Stimulated activated CD4-positive, alpha-beta T cell treated with anti-CD3 and anti-CD28 coated beads, Interleukin-4, amount 100 ng/mL, for 48 hours (primary cell): ENCODE data around the gene TPRA1.

Experiments used
- DNase-seq, 2 donors: peaks; one replicate each; pipeline ENCODE4 v3.0.0-alpha.2; 2020; ENCODE audit warnings: low read depth in 2 of 2

The TPRA1 gene

GRCh38 chr3:127560051-127560787, 30.3 kb downstream of the TPRA1 start:
- DNase-seq = no peak

- DNase-seq = no peak
Measured at GRCh38 chr3:127556565-127556964, 34.0 kb downstream of the TPRA1 start.

GRCh38 chr3:127555108-127555507, 35.4 kb downstream of the TPRA1 start:
- DNase-seq = no peak

GRCh38 chr3:127552038-127552437, 38.5 kb downstream of the TPRA1 start:
- no peak for DNase-seq

- DNase-seq = no peak
Measured at GRCh38 chr3:127551178-127551577, 39.4 kb downstream of the TPRA1 start.

- DNase-seq = no peak
Measured at GRCh38 chr3:127550468-127551157, 39.9 kb downstream of the TPRA1 start.

GRCh38 chr3:127549826-127550467, 40.6 kb downstream of the TPRA1 start:
- DNase-seq = no peak

- peak; percentile 78 for DNase-seq
Measured at GRCh38 chr3:127547761-127548605, 42.5 kb downstream of the TPRA1 start.

- no peak for DNase-seq
Measured at GRCh38 chr3:127546970-127547733, 43.4 kb downstream of the TPRA1 start.

GRCh38 chr3:127546554-127546953, 44.0 kb downstream of the TPRA1 start:
- DNase-seq = no peak

GRCh38 chr3:127545711-127546457, 44.6 kb downstream of the TPRA1 start:
- no peak for DNase-seq

- DNase-seq = no peak
Measured at GRCh38 chr3:127545216-127545615, 45.3 kb downstream of the TPRA1 start.

- DNase-seq = no peak
Measured at GRCh38 chr3:127544803-127545201, 45.7 kb downstream of the TPRA1 start.

GRCh38 chr3:127544192-127544802, 46.2 kb downstream of the TPRA1 start:
- peak; percentile 52 to 69 for DNase-seq

GRCh38 chr3:127543441-127543840, 47.1 kb downstream of the TPRA1 start:
- DNase-seq = no peak

- DNase-seq = no peak
Measured at GRCh38 chr3:127542441-127542952, 48.0 kb downstream of the TPRA1 start.

- DNase-seq = no peak
Measured at GRCh38 chr3:127541320-127541719, 49.2 kb downstream of the TPRA1 start.

GRCh38 chr3:127539366-127540060, 51.0 kb downstream of the TPRA1 start:
- no peak for DNase-seq

- no peak for DNase-seq
Measured at GRCh38 chr3:127538569-127538968, 52.0 kb downstream of the TPRA1 start.
